Transverse colon (tissue), 4 donors: ENCODE measurements around the gene ACR.
"Not testable (repeated sequence)": the region's sequence is repeated elsewhere in the genome, so short reads cannot be mapped to it uniquely, and the experiment has no call there.

Experiments
- POLR2A ChIP-seq: fragments of 450-650 bp; IDR thresholded peaks from one replicate; pipeline ENCODE4 v1.6.1; 2016; ENCODE audit warnings: antibody characterized with exemption, mild to moderate bottlenecking, moderate library complexity
- POLR2AphosphoS5 ChIP-seq, 3 donors: sonication (generic); formaldehyde crosslinking; IDR thresholded peaks; one replicate each; pipeline ENCODE4 v1.6.1; 2016; ENCODE audit warnings: antibody characterized with exemption in 3 of 3
- TF ChIP-seq, protein P1 (sequence below), 5 experiments: fragments of 200-600 bp in 3 of 5; fragments of 450-650 bp in 2 of 5; sonication (generic) in 3 of 5; IDR thresholded peaks; 1 replicate in 2 of 5; 2 replicates in 3 of 5; pipeline ENCODE4 v1.5.1; 2016 to 2017; ENCODE audit warnings: antibody characterized with exemption in 5 of 5, inconsistent platforms in 3 of 5, mild to moderate bottlenecking in 2 of 5, moderate library complexity in 1 of 5

DNA sequence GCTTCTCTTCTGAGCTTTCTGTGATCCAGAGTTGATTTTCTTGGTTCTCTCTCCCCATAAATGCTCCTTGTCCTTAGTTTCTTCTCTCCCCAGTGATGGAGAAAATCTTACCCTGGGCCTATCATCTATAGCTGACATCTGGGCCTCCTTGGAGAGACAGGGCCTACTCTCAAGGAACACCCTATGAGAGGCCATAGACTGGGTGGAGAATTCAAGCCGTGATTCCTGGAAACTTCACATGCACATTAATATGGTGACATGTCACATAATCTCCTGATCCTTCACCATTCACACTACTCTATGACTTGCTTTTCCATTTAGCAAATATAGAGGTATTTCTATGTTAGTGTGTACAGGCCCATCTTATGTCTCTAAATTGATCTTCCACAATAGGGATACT, 9.5 kb downstream of the ACR start:
- not testable (repeated sequence) for TF ChIP-seq POLR2AphosphoS5 (IDR thresholded peaks at IDR 0.05); POLR2A
- TF ChIP-seq, protein P1, sequence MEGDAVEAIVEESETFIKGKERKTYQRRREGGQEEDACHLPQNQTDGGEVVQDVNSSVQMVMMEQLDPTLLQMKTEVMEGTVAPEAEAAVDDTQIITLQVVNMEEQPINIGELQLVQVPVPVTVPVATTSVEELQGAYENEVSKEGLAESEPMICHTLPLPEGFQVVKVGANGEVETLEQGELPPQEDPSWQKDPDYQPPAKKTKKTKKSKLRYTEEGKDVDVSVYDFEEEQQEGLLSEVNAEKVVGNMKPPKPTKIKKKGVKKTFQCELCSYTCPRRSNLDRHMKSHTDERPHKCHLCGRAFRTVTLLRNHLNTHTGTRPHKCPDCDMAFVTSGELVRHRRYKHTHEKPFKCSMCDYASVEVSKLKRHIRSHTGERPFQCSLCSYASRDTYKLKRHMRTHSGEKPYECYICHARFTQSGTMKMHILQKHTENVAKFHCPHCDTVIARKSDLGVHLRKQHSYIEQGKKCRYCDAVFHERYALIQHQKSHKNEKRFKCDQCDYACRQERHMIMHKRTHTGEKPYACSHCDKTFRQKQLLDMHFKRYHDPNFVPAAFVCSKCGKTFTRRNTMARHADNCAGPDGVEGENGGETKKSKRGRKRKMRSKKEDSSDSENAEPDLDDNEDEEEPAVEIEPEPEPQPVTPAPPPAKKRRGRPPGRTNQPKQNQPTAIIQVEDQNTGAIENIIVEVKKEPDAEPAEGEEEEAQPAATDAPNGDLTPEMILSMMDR (IDR thresholded peaks at IDR 0.05), result not testable (repeated sequence)
